Body of pancreas (tissue), 4 donors: ENCODE data around the gene ZFP3. TPM values are rescaled to one million over a fixed set of nuclear protein-coding genes. Genes with fewer than 3 reads are reported as not detected.
"Not testable (repeated sequence)": the region's sequence is repeated elsewhere in the genome, so short reads cannot be mapped to it uniquely, and the experiment has no call there.

Source experiments
- ATAC-seq: fragments of 150-250 bp; one replicate; pipeline ENCODE4 v1.9.1; 2016
- DNase-seq, 4 donors: peaks; one replicate each; pipeline ENCODE4 v3.0.0-alpha.2; 2019
- H3K27ac ChIP-seq, 4 donors: fragments of 200-600 bp; sonication (generic); 1 replicate in 3 of 4; 2 replicates in 1 of 4; pipeline versions ENCODE4 v1.5.1 to v1.6.1; 2016 to 2019; ENCODE audit warnings: mild to moderate bottlenecking in 1 of 4, mixed read lengths in 1 of 4, moderate library complexity in 1 of 4
- H3K27me3 ChIP-seq, 2 donors: fragments of 200-600 bp; sonication (generic); one replicate each; pipeline ENCODE4 v1.6.0; 2016; ENCODE audit warnings: mild to moderate bottlenecking in 1 of 2
- H3K36me3 ChIP-seq, 2 donors: fragments of 200-600 bp; sonication (generic); replicated peaks in 1 of 2; 2 replicates each; pipeline ENCODE4 v1.5.1; 2016; ENCODE audit warnings: low read depth in 2 of 2; ENCODE audit not compliant: insufficient read depth in 1 of 2
- H3K4me1 ChIP-seq: fragments of 200-600 bp; sonication (generic); one replicate; pipeline ENCODE4 v1.6.0; 2016
- H3K4me3 ChIP-seq, 2 donors: fragments of 200-600 bp; sonication (generic); 1 replicate in 1 of 2; 2 replicates in 1 of 2; pipeline ENCODE4 v1.5.1; 2016 to 2019
- H3K9me3 ChIP-seq, 3 donors: fragments of 200-600 bp; sonication (generic); 1 replicate in 2 of 3; 2 replicates in 1 of 3; pipeline ENCODE4 v1.5.1; 2016
- CTCF ChIP-seq, 7 experiments: fragments of 450-650 bp in 4 of 7; fragments of 200-600 bp in 3 of 7; sonication (generic) in 3 of 7; IDR thresholded peaks; one replicate each; pipeline ENCODE4 v1.5.1; 2016 to 2019; ENCODE audit warnings: antibody characterized with exemption in 7 of 7
- POLR2A ChIP-seq, 3 donors: fragments of 450-650 bp; IDR thresholded peaks; one replicate each; pipeline ENCODE4 v1.6.1; 2016; ENCODE audit warnings: antibody characterized with exemption in 3 of 3, mild to moderate bottlenecking in 2 of 3
- WGBS, 2 donors: methylation state at CpG; one replicate each; pipeline ENCODE4 v1.1.5; 2017; 5-methylcytosine and 5-hydroxymethylcytosine counted together
- intact Hi-C: fragments of 100-400 bp; cut with DNase I; formaldehyde crosslinking; loops from one replicate; pipeline ENCODE4 v1.15.1; 2023
- total RNA-seq, 2 donors: library from RNA; depleted of rRNA; stranded (reverse); fragments of >200 nt; gene quantifications; one replicate each; pipeline ENCODE4 v1.1.0, GENCODE V29; 2016

The ZFP3 gene
- total RNA-seq, 2 donors from 2014 or later, result 5.3 to 5.4 TPM

DNA sequence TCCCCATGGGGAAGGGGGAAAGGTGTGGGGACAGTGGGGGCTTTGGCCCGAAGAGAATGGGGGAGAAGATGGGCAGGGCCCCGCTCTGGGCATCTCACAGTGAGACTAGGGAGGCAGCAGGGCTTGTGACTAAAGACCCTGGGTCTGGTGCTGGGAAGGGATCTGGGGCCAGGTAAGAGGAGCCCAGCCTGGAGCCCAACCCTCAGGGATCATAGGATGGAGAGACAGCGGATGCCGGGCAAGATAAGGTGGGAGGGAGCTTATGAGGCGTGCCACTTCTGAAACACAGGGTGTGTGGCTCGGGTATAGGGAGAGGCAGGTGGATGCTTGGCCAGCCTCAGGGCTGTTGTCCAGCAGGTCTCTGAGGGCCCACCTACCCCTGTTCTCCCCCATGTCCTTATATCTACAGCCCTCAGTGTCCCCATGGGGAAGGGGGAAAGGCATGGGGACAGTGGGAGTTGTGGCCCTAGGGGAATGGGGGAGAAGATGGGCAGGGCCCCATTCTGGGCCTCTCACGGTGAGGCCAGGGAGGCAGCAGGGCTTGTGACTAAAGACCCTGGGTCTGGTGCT lies 53.0 kb downstream of the ZFP3 start:
- 79 to 81% methylated on average over 7 of the region's 7 CpGs for WGBS, 2 donors
- Histone ChIP-seq H3K36me3 (no peaks in the 10 kb centered on the region), H3K9me3 (no peaks in the 10 kb centered on the region), H3K4me3 (no peak overlapping the region), H3K27me3 (no peaks in the 10 kb centered on the region), H3K27ac (no peak overlapping the region), H3K4me1 (no peaks in the 10 kb centered on the region)
- intact Hi-C loops, result no loop called here
- TF ChIP-seq CTCF (IDR thresholded peaks at IDR 0.05), result no peak
- no peak for ATAC-seq
- DNase-seq, result no peak

DNA sequence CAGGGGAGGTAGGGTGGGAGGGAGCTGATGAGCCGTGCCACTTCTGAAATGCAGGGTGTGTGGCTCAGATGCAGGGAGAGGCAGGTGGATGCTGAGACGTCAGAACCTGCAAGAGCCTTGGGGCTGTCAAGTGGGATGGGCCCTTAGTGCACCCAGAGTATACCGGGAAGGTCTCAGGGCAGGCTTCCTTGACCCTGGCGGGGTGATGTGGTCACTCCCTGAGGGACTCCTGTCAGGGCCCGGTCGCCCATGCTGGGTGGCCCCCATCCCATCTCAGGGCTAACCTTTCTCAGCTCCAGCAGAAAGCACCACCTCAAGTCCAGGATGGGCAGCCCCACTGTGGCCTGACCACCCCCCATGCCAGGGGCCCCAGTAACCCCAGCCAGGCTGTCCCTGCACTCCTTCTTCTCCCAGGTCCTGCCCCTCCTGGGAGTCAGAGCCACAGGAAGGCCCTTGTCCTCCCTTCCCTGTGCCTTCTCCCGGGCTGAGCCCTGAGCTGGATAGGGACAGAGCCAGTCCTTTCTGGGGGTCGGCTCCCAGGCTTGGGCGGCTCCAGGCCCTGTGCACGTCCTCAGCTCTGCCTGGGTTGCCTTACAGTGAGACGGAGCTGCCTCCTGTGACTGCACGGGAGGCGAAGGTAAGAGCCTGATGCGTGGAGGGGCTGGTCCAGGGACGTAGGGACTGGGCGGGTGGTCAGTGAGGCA lies 53.7 kb downstream of the ZFP3 start:
- H3K27ac ChIP-seq, H3K9me3 ChIP-seq, H3K36me3 ChIP-seq, ATAC-seq, H3K4me1 ChIP-seq, H3K4me3 ChIP-seq, H3K27me3 ChIP-seq, intact Hi-C loops, DNase-seq: not testable (repeated sequence)
- 68% methylated on average over 13 to 16 of the region's 16 CpGs for WGBS, 2 donors

GRCh38 chr17:5132503-5133225 lies 54.4 kb downstream of the ZFP3 start:
- ATAC-seq, H3K4me1 ChIP-seq, H3K9me3 ChIP-seq, DNase-seq, H3K27me3 ChIP-seq, intact Hi-C loops, H3K27ac ChIP-seq, H3K36me3 ChIP-seq, H3K4me3 ChIP-seq: not testable (repeated sequence)
- 82 to 88% methylated on average over 14 to 15 of the region's 15 CpGs for WGBS, 2 donors

GRCh38 chr17:5133311-5133710 lies 55.0 kb downstream of the ZFP3 start:
- Histone ChIP-seq H3K4me3 (no peak overlapping the region), H3K4me1 (no peaks in the 10 kb centered on the region), H3K27me3 (no peaks in the 10 kb centered on the region), H3K9me3 (no peaks in the 10 kb centered on the region), H3K36me3 (no peaks in the 10 kb centered on the region), H3K27ac (no peak overlapping the region)
- intact Hi-C loops, result no loop called here
- ATAC-seq (no peak), DNase-seq (no peak)
- TF ChIP-seq CTCF (IDR thresholded peaks at IDR 0.05), result no peak
- no peak for TF ChIP-seq POLR2A (IDR thresholded peaks at IDR 0.05)
- WGBS, 2 donors, result 83 to 85% methylated on average over 5 to 7 of the region's 8 CpGs

DNA sequence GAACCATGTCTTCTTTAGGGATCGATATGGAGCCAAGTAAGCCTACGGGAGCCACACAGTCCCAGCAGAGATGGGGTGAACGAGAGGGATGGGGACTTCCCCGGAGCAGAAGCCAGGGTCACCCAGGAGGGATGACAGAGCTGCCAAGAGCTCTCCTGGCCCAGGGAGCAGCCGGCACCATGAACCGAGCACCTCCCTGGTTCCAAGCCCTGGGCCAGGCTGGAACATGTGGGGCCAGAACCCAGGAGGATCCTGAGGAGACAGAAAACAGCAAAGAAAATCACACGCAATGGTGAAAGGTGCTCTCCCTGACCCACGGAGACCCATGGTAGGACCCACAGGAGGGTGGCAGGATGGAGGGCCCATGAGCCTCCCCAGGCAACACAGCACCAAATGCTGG lies 55.7 kb downstream of the ZFP3 start:
- H3K4me3 ChIP-seq, ATAC-seq, H3K36me3 ChIP-seq, H3K4me1 ChIP-seq, intact Hi-C loops, H3K9me3 ChIP-seq, DNase-seq, H3K27me3 ChIP-seq, H3K27ac ChIP-seq: not testable (repeated sequence)
- WGBS, 2 donors, result 78 to 84% methylated on average over 4 to 8 of the region's 8 CpGs

DNA sequence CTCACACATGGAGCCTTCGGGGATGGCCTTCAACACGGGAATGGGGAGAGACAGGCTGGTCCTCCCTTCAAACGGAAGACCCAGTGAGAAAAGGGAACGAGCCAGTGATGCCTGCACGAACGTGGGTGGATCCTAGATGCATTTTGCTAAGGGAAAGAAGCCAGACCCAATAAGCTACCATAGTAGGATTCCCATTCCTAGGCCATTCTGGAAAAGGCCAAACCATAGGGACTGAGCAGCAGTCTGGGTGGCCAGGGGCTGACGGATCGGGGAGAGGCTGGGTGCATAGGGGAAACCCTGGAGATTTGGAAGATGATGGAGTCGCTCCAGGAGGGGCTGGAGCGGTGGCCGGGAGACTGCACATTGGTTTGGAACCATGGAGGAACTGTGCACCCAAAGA lies 56.3 kb downstream of the ZFP3 start:
- ATAC-seq, intact Hi-C loops: not testable (repeated sequence)

GRCh38 chr17:5135131-5135712 lies 57.0 kb downstream of the ZFP3 start:
- H3K27me3 ChIP-seq, intact Hi-C loops, H3K4me3 ChIP-seq, H3K27ac ChIP-seq, ATAC-seq, H3K9me3 ChIP-seq, DNase-seq, H3K4me1 ChIP-seq, H3K36me3 ChIP-seq: not testable (repeated sequence)
- 71 to 72% methylated on average over 7 to 8 of the region's 8 CpGs for WGBS, 2 donors

More for the DNA sequence above, 56.3 kb downstream of the ZFP3 start:
- not testable (repeated sequence) for H3K4me1 ChIP-seq, H3K27ac ChIP-seq, H3K9me3 ChIP-seq, H3K36me3 ChIP-seq, H3K27me3 ChIP-seq, H3K4me3 ChIP-seq, DNase-seq
- 66 to 73% methylated on average over 11 of the region's 11 CpGs for WGBS, 2 donors
